ENCODE measurements around the gene SV2C.
"Not testable (repeated sequence)": the region's sequence is repeated elsewhere in the genome, so short reads cannot be mapped to it uniquely, and the experiment has no call there.

Gene SV2C

GRCh38 chr5:76269259-76269931 lies 186.2 kb downstream of the SV2C start:
- DNase-seq = no peak

- DNase-seq = no peak
Measured at GRCh38 chr5:76269932-76270610, 186.9 kb downstream of the SV2C start.

DNA sequence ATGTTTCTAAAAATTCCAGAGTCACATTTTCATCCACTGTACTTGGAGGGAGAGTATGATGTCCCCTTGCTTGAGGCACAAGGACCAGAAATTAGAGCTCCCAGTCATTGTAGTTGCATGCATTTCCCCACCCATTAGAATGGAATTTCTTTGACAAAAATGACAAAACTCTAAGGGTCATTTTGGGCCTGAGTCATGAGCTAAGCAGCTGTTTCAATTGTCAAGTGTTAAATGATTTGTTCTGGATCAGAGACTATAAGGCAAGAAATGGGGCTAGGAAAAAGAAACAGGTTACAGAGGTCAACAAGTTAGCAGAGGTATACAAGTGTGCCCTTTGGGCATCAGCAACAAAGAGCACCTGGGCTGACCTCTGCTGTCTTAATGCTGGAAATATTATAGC lies 188.7 kb downstream of the SV2C start:
- DNase-seq = no peak

GRCh38 chr5:76273206-76273885 lies 190.2 kb downstream of the SV2C start:
- no peak for DNase-seq

DNA sequence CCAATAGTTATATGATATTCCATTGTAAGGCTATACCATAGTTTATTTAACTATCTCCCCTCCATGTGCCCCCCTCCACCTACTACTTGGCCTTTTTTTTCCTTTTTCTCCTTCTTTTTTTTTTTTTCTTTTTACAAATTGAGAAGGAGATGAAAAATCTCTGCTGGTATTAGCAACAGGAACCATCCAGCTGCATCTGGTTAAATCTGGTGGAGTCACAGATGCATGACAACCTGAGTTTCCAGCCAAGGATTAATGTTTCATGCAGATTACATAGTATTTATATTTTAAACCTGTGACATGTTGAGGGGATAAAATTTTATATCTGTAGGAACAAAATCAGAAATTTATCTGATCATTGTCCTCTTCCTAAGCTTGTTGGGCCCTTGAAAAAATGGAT lies 191.4 kb downstream of the SV2C start:
- DNase-seq = no peak

GRCh38 chr5:76277736-76278135 lies 194.6 kb downstream of the SV2C start:
- no peak for DNase-seq

GRCh38 chr5:76278261-76278789 lies 195.1 kb downstream of the SV2C start:
- no peak for DNase-seq

GRCh38 chr5:76280494-76280893 lies 197.3 kb downstream of the SV2C start:
- no peak for DNase-seq

DNA sequence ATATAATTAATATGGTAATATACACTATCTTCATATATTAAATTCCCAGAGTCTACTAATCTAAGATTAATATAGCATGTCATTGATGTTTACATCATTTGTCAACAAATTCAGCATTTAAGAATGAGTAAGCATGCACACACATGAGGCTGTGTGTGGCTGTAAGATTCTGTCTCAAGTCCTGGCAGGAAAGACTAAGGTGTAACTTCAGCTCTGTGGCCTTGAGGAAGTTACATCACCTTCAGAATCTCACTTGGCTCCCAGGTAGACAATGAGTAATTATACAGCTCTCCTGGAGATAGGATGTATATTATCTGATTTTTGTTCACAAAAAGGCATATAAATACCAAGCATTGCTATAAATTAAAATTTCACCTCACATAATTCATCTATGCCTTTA lies 200.5 kb downstream of the SV2C start:
- DNase-seq = no peak

GRCh38 chr5:76289692-76290091 lies 206.5 kb downstream of the SV2C start:
- no peak for DNase-seq

- DNase-seq = no peak
Measured at GRCh38 chr5:76290321-76290757, 207.2 kb downstream of the SV2C start.

GRCh38 chr5:76291305-76292077 lies 208.3 kb downstream of the SV2C start:
- DNase-seq = no peak

- no peak for DNase-seq
Measured at GRCh38 chr5:76292620-76293322, 209.6 kb downstream of the SV2C start.

- no peak for DNase-seq
Measured at GRCh38 chr5:76294573-76294972, 211.4 kb downstream of the SV2C start.

DNA sequence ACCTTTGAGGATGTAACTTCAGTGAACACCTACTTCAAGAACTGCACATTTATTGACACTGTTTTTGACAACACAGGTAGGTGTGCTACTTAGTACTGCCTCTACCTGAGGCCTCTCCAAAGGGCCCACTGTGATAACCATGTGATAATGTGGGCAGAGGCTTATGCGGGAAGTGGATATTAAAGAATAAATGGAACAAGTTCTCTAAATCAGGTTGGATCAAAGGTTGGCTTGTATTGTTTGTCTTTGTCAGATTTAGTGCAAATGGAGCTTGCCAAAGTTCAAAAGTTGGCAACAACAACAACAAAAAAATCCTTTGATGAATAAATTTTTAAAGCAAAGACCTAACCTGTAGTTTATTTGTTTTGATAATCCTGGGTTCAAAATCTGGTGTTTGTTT lies 215.7 kb downstream of the SV2C start:
- no peak for DNase-seq

DNA sequence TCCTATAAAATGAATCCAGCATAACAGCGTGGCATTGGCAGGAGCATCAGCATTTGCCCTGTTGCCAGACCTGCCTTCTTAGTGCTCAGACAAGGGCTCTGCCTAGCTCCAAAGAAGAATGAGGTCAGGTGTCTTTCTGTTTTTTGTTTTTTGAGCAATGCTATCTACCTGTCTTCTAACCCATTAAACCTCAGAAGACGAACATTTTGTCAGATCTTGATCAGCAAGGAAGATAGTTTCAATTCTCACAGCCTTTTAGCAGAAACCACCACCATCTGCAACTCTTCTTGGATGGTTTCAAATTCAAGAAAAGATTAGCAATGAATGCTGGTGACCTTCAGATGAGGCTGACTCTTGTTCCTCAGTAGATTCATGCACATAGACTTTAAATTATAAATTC lies 216.4 kb downstream of the SV2C start:
- no peak for DNase-seq

- not testable (repeated sequence) for DNase-seq
Measured at GRCh38 chr5:76301932-76302331, 218.7 kb downstream of the SV2C start.

- DNase-seq = not testable (repeated sequence)
Measured at GRCh38 chr5:76302661-76303060, 219.5 kb downstream of the SV2C start.

DNA sequence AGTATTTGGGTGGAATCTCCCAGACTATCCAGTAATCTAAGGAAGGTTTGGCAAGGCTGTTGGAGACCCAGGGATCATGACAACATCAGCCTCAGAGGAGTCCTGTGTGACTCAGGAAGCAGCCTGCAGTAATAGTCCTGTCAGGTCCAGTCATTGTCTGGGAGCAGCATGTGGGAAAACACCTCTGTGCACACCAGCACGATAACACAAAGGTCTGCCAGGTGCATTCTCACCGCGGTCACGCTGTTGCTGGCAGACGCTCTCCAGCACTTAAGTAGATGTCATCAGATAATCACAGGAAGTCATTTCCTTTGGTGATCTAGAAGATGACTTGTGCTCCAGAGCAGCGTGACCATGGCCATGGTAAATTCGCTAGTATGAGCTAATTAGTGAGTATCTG lies 220.7 kb downstream of the SV2C start:
- no peak for DNase-seq

DNA sequence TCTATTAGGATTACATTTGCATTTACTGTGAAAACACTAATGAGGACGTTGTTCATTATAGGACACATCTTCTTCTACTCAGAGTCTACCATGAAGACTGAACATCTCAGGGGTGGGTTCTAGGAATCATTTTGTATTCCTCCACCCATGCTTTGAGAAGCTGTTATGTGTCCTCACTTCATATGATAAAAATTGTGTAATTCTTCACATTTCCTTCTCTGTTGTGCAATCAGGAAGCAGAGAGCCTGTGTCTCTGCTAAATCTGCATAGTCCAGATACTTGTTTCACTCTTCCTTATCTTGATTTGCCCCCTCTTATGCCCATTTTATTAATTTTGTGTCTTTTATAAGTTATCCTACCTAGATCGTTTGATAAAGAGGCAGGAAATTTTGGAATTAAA lies 222.1 kb downstream of the SV2C start:
- DNase-seq = no peak

- DNase-seq = no peak
Measured at GRCh38 chr5:76305775-76306174, 222.6 kb downstream of the SV2C start.

- DNase-seq = no peak
Measured at GRCh38 chr5:76310208-76310607, 227.0 kb downstream of the SV2C start.

All from NCI-H526 treated with DMSO at 0.1 percent for 48 hours (cell line).